WTC11 (cell line): ENCODE results near the gene NDOR1. TPM values are rescaled to one million over a fixed set of nuclear protein-coding genes. Genes with fewer than 3 reads are reported as not detected.

Source experiments
- ATAC-seq: fragments of 200-7000 bp; cut with Tn5 transposase; 2 replicates; pipeline ENCODE4 v1.10.0; 2021; ENCODE audit warnings: mild to moderate bottlenecking, moderate library complexity
- CTCF ChIA-PET: fragments of 300-600 bp; sonication (Branson Sonifier 250); formaldehyde crosslinking; loops from one replicate; lab custom pipeline; 2021; ENCODE audit warnings: antibody characterized with exemption; lab: Charles Lee
- POLR2A ChIA-PET: fragments of 350-600 bp; sonication (Branson Sonifier 250); formaldehyde crosslinking; loops from one replicate; lab custom pipeline; 2021; ENCODE audit warnings: antibody characterized with exemption; lab: Charles Lee
- DNase-seq: peaks from one replicate; pipeline ENCODE4 v3.0.0; 2021; ENCODE audit warnings: low spot score
- H3K27ac Mint-ChIP-seq: 2 replicates; pipeline ENCODE4 v1.8.0; 2021; ENCODE audit warnings: mixed read lengths
- H3K27me3 Mint-ChIP-seq: 2 replicates; pipeline ENCODE4 v1.8.0; 2021; ENCODE audit warnings: low read depth, mild to moderate bottlenecking, moderate library complexity, mixed read lengths
- H3K36me3 Mint-ChIP-seq: 2 replicates; pipeline ENCODE4 v1.8.0; 2021; ENCODE audit warnings: mixed read lengths
- H3K4me1 Mint-ChIP-seq: 2 replicates; pipeline ENCODE4 v1.8.0; 2022; ENCODE audit warnings: mixed read lengths
- H3K4me3 Mint-ChIP-seq: 2 replicates; pipeline ENCODE4 v1.8.0; 2021; ENCODE audit warnings: mild to moderate bottlenecking, moderate library complexity, mixed read lengths
- H3K9me3 Mint-ChIP-seq: 2 replicates; pipeline ENCODE4 v1.8.0; 2021; ENCODE audit warnings: mixed read lengths
- ATF2 ChIP-seq: sonication (generic); formaldehyde crosslinking; IDR thresholded peaks from 2 replicates; pipeline ENCODE4 v1.8.1; 2022; ENCODE audit warnings: low read depth, missing genetic modification reagents, borderline replicate concordance
- CDX4 ChIP-seq: fragments of 250-450 bp; sonication (Bioruptor Pico); IDR thresholded peaks from 2 replicates; pipeline ENCODE4 v1.9.0; 2021; ENCODE audit warnings: moderate library complexity, mild to moderate bottlenecking, inconsistent platforms, borderline replicate concordance
- GRHL2 ChIP-seq: fragments of 250-450 bp; sonication (Bioruptor Pico); IDR thresholded peaks from 2 replicates; pipeline ENCODE4 v1.8.0; 2022; ENCODE audit warnings: mild to moderate bottlenecking, moderate library complexity; ENCODE audit not compliant: insufficient replicate concordance, severe bottlenecking
- HMGXB4 ChIP-seq: sonication (generic); formaldehyde crosslinking; IDR thresholded peaks from 2 replicates; pipeline ENCODE4 v1.8.1; 2023; ENCODE audit warnings: mild to moderate bottlenecking, moderate library complexity, missing genetic modification reagents
- IRF2 ChIP-seq: sonication (generic); formaldehyde crosslinking; IDR thresholded peaks from 2 replicates; pipeline ENCODE4 v1.8.0; 2022; ENCODE audit warnings: low read depth, missing genetic modification reagents, borderline replicate concordance
- JAZF1 ChIP-seq: fragments of 250-450 bp; sonication (Bioruptor Pico); IDR thresholded peaks from 2 replicates; pipeline ENCODE4 v1.9.0; 2021; ENCODE audit warnings: moderate library complexity, mild to moderate bottlenecking, inconsistent platforms
- NFYB ChIP-seq: sonication (generic); formaldehyde crosslinking; conservative IDR thresholded peaks from 2 replicates; pipeline ENCODE4 v1.8.0; 2022; ENCODE audit warnings: low read depth, missing genetic modification reagents
- NR2C2 ChIP-seq: sonication (generic); formaldehyde crosslinking; IDR thresholded peaks from 2 replicates; pipeline ENCODE4 v1.8.0; 2022; ENCODE audit warnings: mild to moderate bottlenecking, missing genetic modification reagents
- PREB ChIP-seq: sonication (generic); formaldehyde crosslinking; IDR thresholded peaks from 2 replicates; pipeline ENCODE4 v1.8.1; 2022; ENCODE audit warnings: mild to moderate bottlenecking, missing genetic modification reagents, moderate library complexity, borderline replicate concordance
- TCF7 ChIP-seq: sonication (generic); formaldehyde crosslinking; IDR thresholded peaks from 2 replicates; pipeline ENCODE4 v1.8.0; 2022; ENCODE audit warnings: mild to moderate bottlenecking, low read depth, missing genetic modification reagents, moderate library complexity
- TEAD4 ChIP-seq: sonication (generic); formaldehyde crosslinking; IDR thresholded peaks from 2 replicates; pipeline ENCODE4 v1.8.0; 2022; ENCODE audit warnings: mild to moderate bottlenecking, missing genetic modification reagents
- ZNF423 ChIP-seq: fragments of 250-450 bp; sonication (Bioruptor Pico); IDR thresholded peaks from 2 replicates; pipeline ENCODE4 v2.1.2; 2022; ENCODE audit warnings: mild to moderate bottlenecking, moderate library complexity
- ZNF671 ChIP-seq: fragments of 250-450 bp; sonication (Bioruptor Pico); IDR thresholded peaks from 2 replicates; pipeline ENCODE4 v1.8.0; 2021; ENCODE audit warnings: mild to moderate bottlenecking
- total RNA-seq: library from RNA; stranded (reverse); gene quantifications from 3 replicates; pipeline ENCODE4 v1.2.3, GENCODE V29; 2021

Gene NDOR1
- total RNA-seq, 1 experiment from 2014 or later: 49.0 TPM

- 0 out of 2 replicates have a peak, but pooled peaks have one; percentile 15 for TF ChIP-seq HMGXB4 (CRISPR knock-in tag)
Measured at GRCh38 chr9:137194388-137194787, 11.1 kb upstream of the NDOR1 start (continued).

- TF ChIP-seq ZNF671 (CRISPR knock-in tag): no peak
- TF ChIP-seq GRHL2 (CRISPR knock-in tag): no peak
- no peak for TF ChIP-seq ATF2
- no peaks in the 10 kb centered on the region; the same call in 1 of the 2 replicates for H3K36me3 Mint-ChIP-seq
- H3K27me3 Mint-ChIP-seq: no peaks in the 10 kb centered on the region
- H3K9me3 Mint-ChIP-seq: no peaks in the 10 kb centered on the region
- ATAC-seq (peak; percentile 8; the same call in 1 of the 2 replicates), DNase-seq (no peak)
- H3K27ac Mint-ChIP-seq: peak overlapping the region; percentile 69; the same call in 1 of the 2 replicates
- peaks cover 14% of the 10 kb centered on the region for H3K4me1 Mint-ChIP-seq
- ChIA-PET CTCF (interaction anchor here (0.9 to 2.1 kb wide), 4 partner anchors 19 to 159 kb away, joined by 3 to 16 read pairs (median 6); no protein-coding TSS in a partner anchor), POLR2A (interaction anchor here (1.0 to 1.2 kb wide), 2 partner anchors 9 to 46 kb away, joined by 3 read pairs; no protein-coding TSS in a partner anchor)
- no peak overlapping the region for H3K4me3 Mint-ChIP-seq
Measured at GRCh38 chr9:137194909-137195308, 10.6 kb upstream of the NDOR1 start.

GRCh38 chr9:137195525-137196220 lies 9.8 kb upstream of the NDOR1 start:
- Mint-ChIP-seq H3K36me3 (no peaks in the 10 kb centered on the region; the same call in 1 of the 2 replicates), H3K9me3 (no peaks in the 10 kb centered on the region), H3K27me3 (no peaks in the 10 kb centered on the region), H3K27ac (peak overlapping the region; percentile 69), H3K4me1 (peaks cover 14% of the 10 kb centered on the region), H3K4me3 (no peak overlapping the region)
- ChIA-PET POLR2A (interaction anchor here (1.2 kb wide), 1 partner anchor 45 kb away, joined by 3 read pairs; no protein-coding TSS in a partner anchor), CTCF (interaction anchor here (0.6 to 2.1 kb wide), 5 partner anchors 20 to 128 kb away, joined by 3 to 16 read pairs (median 3); no protein-coding TSS in a partner anchor)
- DNase-seq (no peak), ATAC-seq (no peak)
- TF ChIP-seq TEAD4 (no peak), IRF2 (CRISPR knock-in tag) (no peak), JAZF1 (CRISPR knock-in tag) (no peak), NFYB (CRISPR knock-in tag) (no peak), NR2C2 (CRISPR knock-in tag) (no peak), PREB (CRISPR knock-in tag) (no peak), CDX4 (CRISPR knock-in tag) (no peak), TCF7 (CRISPR knock-in tag) (no peak), ZNF423 (CRISPR knock-in tag) (no peak)
- TF ChIP-seq, all 79 proteins: peak for 0
